Measurements from ENCODE around the gene ATP2B2.

- TF ChIP-seq CTCF (IDR thresholded peaks at IDR 0.05) (no peak), POLR2A (IDR thresholded peaks at IDR 0.05) (no peak), POLR2AphosphoS5 (IDR thresholded peaks at IDR 0.05) (no peak)
These were observed 26.1 kb downstream of the ATP2B2 start for GRCh38 chr3:10479311-10479710.
